Activated CD4-positive, alpha-beta T cell treated with anti-CD3 and anti-CD28 coated beads, Interleukin-2, amount 10 ng/mL, durations not matched to agents 24 days and 14 days (primary cell): ENCODE measurements around the gene CUL9. TPM values are rescaled to one million over a fixed set of nuclear protein-coding genes. Genes with fewer than 3 reads are reported as not detected.

ENCODE experiments used
- DNase-seq: peaks from one replicate; pipeline ENCODE4 v3.0.0; 2022
- H3K27ac Mint-ChIP-seq: one replicate; pipeline ENCODE4 v1.8.0; 2022; ENCODE audit warnings: mild to moderate bottlenecking, mixed read lengths
- H3K27me3 Mint-ChIP-seq: one replicate; pipeline ENCODE4 v1.8.0; 2022; ENCODE audit warnings: mixed read lengths
- H3K36me3 Mint-ChIP-seq: one replicate; pipeline ENCODE4 v1.8.0; 2022; ENCODE audit warnings: low read depth, mild to moderate bottlenecking, mixed read lengths
- H3K4me1 Mint-ChIP-seq: one replicate; pipeline ENCODE4 v1.8.0; 2021; ENCODE audit warnings: mixed read lengths
- H3K4me3 Mint-ChIP-seq: one replicate; pipeline ENCODE4 v1.8.0; 2022; ENCODE audit warnings: mild to moderate bottlenecking, moderate library complexity, mixed read lengths
- H3K9me3 Mint-ChIP-seq: one replicate; pipeline ENCODE4 v1.8.0; 2021; ENCODE audit warnings: mixed read lengths
- intact Hi-C: fragments of 100-400 bp; cut with micrococcal nuclease; formaldehyde crosslinking; loops from one replicate; pipeline ENCODE4 v1.15.1; 2023
- total RNA-seq: library from RNA; stranded (reverse); gene quantifications from 2 replicates; pipeline ENCODE4 v1.2.3, GENCODE V29; 2022

Gene CUL9
- total RNA-seq, 1 donor from 2014 or later, result 38.1 TPM

DNA sequence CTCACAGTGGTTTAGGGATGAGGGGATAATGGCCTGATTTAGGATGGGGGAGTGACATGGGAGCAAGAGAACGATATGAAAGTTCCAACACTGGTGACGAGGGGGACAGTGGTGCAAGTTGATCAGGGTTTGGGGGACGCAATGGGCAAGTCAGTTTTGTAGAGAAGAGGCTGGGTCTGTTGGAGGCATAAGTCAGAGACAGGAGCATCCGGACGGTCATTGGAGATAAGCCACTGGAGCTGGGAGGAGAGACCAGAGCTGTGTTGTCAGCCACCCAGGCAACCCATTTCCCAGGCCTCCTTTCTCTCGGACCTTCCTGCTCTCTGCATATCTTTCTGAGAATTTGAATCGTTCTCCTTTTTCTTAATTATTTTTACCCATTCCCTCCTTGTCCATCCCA, 37.8 kb downstream of the CUL9 start:
- intact Hi-C loops, result no loop called here
- H3K27me3 Mint-ChIP-seq, result no peaks in the 10 kb centered on the region
- H3K27ac Mint-ChIP-seq, result peak overlapping the region; percentile 12
- H3K4me1 Mint-ChIP-seq, result peaks cover 20% of the 10 kb centered on the region
- no peaks in the 10 kb centered on the region for H3K9me3 Mint-ChIP-seq
- peaks cover 57% of the 10 kb centered on the region for H3K36me3 Mint-ChIP-seq
- DNase-seq, result no peak
- H3K4me3 Mint-ChIP-seq, result no peak overlapping the region

DNA sequence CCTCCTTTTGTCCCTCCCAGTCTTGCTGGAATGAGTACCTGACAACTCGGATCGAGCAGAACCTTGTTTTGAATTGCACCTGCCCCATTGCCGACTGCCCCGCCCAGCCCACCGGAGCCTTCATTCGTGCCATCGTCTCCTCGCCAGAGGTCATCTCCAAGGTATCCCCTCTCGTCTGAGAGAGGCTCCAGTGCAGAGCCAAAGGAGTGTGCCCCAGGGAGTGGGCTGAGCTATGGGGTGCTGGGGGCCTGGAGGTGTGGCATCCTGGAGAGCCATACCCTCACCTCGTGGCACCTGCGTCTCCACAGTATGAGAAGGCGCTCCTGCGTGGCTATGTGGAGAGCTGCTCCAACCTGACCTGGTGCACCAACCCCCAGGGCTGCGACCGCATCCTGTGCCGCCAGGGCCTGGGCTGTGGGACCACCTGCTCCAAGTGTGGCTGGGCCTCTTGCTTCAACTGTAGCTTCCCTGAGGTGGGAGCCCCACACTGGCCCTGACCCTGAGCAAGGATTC, 38.5 kb downstream of the CUL9 start:
- no peaks in the 10 kb centered on the region for H3K27me3 Mint-ChIP-seq
- H3K27ac Mint-ChIP-seq, result no peak overlapping the region
- H3K9me3 Mint-ChIP-seq, result no peaks in the 10 kb centered on the region
- peaks cover 58% of the 10 kb centered on the region for H3K36me3 Mint-ChIP-seq
- peaks cover 25% of the 10 kb centered on the region for H3K4me1 Mint-ChIP-seq
- DNase-seq, result no peak
- no peak overlapping the region for H3K4me3 Mint-ChIP-seq
- intact Hi-C loops, result no loop called here

DNA sequence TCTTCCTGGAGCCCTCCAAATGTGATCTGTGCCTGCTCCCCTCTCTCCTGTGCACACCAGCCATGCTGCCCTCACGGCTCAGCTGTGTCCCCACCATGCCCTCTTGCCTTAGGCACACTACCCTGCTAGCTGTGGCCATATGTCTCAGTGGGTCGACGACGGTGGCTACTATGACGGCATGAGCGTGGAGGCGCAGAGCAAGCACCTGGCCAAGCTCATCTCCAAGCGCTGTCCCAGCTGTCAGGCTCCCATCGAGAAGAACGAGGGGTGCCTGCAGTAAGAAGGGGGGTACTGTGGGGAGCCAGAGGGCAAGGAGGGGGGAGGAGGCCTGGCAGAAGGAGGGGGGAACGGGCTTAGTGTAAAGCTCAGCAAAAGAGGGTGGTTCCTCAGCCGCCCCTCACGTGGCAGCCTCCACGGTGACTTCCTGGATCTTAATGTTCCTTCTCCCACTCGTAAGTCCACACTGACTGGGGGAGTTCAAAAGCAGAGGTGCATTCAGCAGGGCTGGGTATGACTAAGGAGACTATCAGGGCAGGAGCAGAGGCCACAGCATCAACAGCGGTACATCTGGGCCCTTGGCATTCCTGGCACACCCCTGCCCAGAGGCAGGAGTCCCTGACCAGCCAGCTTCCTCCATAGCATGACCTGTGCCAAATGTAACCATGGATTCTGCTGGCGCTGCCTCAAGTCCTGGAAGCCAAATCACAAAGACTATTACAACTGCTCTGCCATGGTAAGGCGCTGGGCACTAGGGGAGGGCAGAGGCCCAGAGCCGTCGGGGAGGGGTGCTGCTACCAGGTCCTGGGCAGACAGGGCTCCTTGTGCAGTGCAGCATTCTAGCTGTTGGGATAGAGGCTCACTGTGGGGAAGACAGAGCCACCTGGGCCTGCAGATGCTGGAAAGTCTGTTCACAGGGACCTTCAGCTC, 39.3 kb downstream of the CUL9 start:
- H3K36me3 Mint-ChIP-seq, result peaks cover 59% of the 10 kb centered on the region
- no peaks in the 10 kb centered on the region for H3K27me3 Mint-ChIP-seq
- peaks cover 31% of the 10 kb centered on the region for H3K4me1 Mint-ChIP-seq
- no peak for DNase-seq
- intact Hi-C loops, result no loop called here
- H3K4me3 Mint-ChIP-seq, result peak overlapping the region; percentile 0
- H3K27ac Mint-ChIP-seq, result peak overlapping the region; percentile 54
- H3K9me3 Mint-ChIP-seq, result no peaks in the 10 kb centered on the region

DNA sequence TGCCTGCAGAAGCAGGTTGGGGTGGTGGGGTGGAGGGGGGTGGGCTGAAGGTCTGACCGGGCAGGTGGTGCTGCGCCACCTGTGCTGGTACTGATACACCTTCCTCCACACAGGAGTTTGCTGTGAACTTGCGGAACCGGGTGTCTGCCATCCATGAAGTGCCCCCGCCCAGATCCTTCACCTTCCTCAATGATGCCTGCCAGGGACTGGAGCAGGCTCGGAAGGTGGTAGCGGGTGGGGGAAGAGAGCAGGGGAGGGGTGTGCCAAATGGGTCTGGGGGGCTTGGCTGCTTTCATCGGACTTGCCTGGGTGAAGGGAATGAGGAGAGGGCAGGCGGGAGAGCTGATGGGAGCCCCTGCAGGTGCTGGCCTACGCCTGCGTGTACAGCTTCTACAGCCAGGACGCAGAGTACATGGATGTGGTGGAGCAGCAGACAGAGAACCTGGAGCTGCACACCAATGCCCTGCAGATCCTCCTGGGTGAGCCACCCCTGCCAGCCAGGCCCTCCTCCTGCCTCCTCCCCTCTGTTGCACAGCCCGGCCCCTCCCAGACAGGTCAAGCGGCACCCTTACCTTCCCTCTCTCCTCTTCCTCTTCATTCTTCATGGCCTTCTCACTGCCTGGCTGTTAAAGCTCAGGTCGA, 40.5 kb downstream of the CUL9 start:
- Mint-ChIP-seq H3K4me1 (peaks cover 35% of the 10 kb centered on the region), H3K4me3 (peak overlapping the region; percentile 16), H3K36me3 (peaks cover 59% of the 10 kb centered on the region), H3K27me3 (no peaks in the 10 kb centered on the region), H3K27ac (peak overlapping the region; percentile 67), H3K9me3 (no peaks in the 10 kb centered on the region)
- no peak for DNase-seq
- intact Hi-C loops, result no loop called here

DNA sequence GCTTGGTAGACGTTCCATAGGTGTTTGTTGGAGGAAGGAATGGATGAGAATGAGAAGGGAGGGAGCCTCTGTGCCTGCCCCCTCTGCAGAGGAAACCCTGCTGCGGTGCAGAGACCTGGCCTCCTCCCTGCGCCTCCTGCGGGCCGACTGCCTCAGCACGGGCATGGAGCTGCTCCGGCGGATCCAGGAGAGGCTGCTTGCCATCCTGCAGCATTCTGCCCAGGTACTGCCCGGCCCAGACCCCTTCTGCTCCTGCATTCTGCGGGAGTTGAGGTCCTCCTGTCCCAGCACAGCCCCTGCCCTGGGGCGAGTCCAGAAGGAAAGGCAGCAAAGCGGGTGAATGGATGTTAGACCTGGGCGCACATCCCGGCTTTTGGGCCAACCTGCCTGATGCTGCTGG, 41.2 kb downstream of the CUL9 start:
- no peaks in the 10 kb centered on the region for H3K9me3 Mint-ChIP-seq
- H3K27me3 Mint-ChIP-seq, result no peaks in the 10 kb centered on the region
- peaks cover 35% of the 10 kb centered on the region for H3K4me1 Mint-ChIP-seq
- peak overlapping the region; percentile 97 for H3K27ac Mint-ChIP-seq
- H3K4me3 Mint-ChIP-seq, result peak overlapping the region; percentile 16
- peaks cover 56% of the 10 kb centered on the region for H3K36me3 Mint-ChIP-seq
- DNase-seq, result no peak
- intact Hi-C loops, result no loop called here

DNA sequence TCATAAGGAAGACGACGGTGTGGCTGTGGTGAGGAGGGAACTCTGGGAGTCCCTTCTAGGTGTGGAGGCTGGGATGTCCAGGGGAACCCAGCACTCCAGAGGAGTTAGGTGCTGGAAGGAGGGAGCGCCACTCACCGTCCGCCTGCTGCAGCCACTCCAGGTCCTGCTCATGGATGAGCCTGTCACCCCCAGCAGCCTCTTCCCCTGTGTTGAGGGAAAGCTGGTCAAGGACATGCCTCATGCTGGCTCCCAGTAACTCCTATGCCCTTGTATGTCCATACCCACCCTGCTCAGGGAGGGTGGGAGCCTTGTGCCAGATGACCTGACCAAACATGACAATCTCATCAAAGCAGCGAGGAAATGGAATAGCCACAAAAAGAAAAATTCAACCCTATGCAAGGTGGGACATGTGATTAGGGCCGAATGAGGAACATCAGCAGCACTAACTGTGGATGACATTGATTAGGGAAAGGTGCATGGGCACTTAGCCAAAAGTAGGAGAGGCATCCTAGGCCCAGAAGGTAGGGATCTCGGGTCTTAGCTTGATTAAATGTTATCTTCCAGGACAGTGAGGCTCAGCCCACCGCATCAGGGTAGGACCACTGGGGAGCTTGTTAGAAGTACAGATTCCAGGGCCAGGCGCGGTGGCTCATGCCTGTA, 44.3 kb downstream of the CUL9 start:
- DNase-seq, result no peak
- Mint-ChIP-seq H3K27ac (peak overlapping the region; percentile 57), H3K36me3 (peaks cover 41% of the 10 kb centered on the region), H3K9me3 (no peaks in the 10 kb centered on the region), H3K4me1 (peaks cover 43% of the 10 kb centered on the region), H3K4me3 (peak overlapping the region; percentile 55), H3K27me3 (peaks cover 4% of the 10 kb centered on the region)
- intact Hi-C loops, result loop anchor here (5.0 kb wide), 1 partner anchor 36 kb away; no protein-coding TSS in a partner anchor

DNA sequence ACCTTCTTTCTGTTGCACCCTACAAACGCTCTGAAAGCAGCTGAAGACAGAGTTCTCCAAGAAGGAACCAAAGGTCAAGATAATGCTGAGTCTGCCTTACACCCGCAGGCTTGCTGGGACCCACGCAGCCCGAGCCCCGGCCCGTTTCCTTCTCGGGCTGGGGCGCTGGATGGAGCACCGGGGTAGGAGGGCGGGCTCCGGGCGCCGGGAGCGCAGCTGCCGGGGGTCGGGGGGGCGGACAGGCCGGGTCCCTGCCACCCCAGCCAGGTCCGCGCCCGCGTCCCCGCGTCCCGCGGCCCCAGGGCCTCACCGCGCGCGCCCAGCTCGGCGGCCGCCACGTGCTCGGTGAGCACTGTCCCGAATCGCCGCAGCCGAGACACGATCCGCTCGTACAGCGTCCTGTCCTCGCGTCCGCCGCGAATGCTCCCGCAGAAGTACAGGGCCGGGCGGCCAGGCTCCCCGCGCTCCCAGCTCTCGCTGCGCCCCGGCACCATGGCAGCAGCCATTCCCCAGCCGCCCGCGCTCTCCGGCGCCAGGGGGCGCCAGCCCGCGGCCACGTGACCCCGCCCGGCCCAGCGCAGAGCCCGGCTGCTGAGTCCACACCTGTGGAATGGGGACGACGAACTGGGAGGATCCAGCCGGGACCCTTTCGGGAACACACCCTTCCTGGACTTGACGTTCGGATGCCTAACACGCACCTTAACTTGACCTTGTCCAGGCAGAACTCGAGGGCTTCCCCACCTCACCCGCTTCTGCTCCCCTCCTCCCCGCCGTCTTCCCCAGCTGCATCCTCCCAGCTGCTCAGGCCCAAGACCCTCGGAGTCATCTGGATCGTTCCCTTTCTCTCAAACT, 47.2 kb downstream of the CUL9 start, which contains the start of gene DNPH1:
TSS of gene DNPH1 (minus strand) at position 531 of the 852 bp plus-strand sequence. CDS start at position 506, 25 bp downstream.
- peaks cover 16% of the 10 kb centered on the region for H3K27me3 Mint-ChIP-seq
- H3K36me3 Mint-ChIP-seq, result peaks cover 23% of the 10 kb centered on the region
- peak; percentile 96 for DNase-seq
- intact Hi-C loops, result loop anchor here (5.0 kb wide), 1 partner anchor 33 kb away; no protein-coding TSS in a partner anchor
- peak within 1 kb of the TSS; percentile 92 for H3K4me3 Mint-ChIP-seq
- H3K27ac Mint-ChIP-seq, result peak within 1 kb of the TSS; percentile 92
- peaks cover 31% of the 10 kb centered on the region for H3K4me1 Mint-ChIP-seq
- H3K9me3 Mint-ChIP-seq, result no peaks in the 10 kb centered on the region

DNA sequence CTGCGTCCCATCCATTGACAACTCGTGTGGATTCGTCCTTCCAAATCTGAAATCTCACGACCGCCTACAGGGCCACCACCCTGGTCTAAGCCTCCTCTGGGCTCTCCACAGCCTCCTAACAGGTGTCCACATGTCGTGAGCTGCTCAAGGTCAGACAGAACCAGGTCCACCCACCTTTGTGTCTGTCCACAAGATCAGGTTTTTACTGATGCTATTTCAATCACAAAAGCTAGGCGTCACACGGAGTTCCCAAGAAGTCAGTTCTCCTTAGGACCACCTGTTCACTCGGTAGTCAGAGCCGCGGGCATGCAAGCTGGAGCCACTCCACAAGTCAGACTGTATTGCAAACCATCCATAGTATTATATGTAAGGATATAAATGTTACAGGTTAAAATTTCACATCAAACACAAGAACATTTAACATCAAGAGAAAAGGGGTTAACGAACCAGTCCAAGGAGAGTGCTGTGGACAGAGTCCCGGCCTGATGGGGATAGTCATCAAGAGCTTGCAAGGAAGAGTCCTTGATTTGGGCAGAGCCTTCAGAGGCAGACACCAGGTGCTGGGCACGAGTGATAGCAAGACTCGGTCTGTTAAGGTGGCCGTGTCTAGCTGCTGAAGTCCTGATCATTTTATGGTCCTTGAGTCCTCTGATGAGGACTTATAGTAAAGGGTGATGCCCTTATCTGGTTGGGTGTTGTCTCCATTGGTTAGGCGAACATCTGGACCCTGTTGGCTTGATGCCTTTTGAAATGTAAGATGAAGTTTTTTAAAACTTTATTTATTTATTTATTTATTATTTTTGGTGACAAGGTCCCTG, 48.0 kb downstream of the CUL9 start:
- no peak for DNase-seq
- Mint-ChIP-seq H3K4me3 (peak overlapping the region; percentile 92), H3K9me3 (no peaks in the 10 kb centered on the region), H3K27ac (peak overlapping the region; percentile 89), H3K36me3 (peaks cover 18% of the 10 kb centered on the region), H3K4me1 (peaks cover 25% of the 10 kb centered on the region), H3K27me3 (peaks cover 16% of the 10 kb centered on the region)
- intact Hi-C loops, result loop anchor here (5.0 kb wide), 1 partner anchor 32 kb away; no protein-coding TSS in a partner anchor

DNA sequence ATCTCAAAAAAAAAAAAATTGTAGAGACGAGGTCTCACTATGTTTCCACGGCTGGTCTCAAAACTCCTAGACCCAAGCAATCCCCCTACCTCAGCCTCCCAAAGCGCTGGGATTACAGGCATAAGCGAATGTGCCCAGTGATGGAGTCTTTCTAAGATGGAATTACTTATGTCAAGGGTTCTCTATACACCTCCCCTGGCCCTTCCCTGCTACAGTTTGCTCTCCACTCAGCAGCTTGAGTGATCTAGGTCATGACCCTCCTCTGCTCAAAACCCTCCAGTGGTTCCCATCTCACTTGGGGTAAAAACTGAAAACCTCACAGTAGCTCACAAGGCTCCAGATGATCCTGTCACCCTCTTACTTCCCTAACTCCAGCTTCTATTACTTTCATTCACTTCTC, 49.1 kb downstream of the CUL9 start:
- intact Hi-C loops, result no loop called here
- Mint-ChIP-seq H3K27me3 (peaks cover 20% of the 10 kb centered on the region), H3K36me3 (peaks cover 11% of the 10 kb centered on the region), H3K9me3 (no peaks in the 10 kb centered on the region), H3K4me1 (peaks cover 17% of the 10 kb centered on the region), H3K4me3 (no peak overlapping the region), H3K27ac (no peak overlapping the region)
- no peak for DNase-seq

DNA sequence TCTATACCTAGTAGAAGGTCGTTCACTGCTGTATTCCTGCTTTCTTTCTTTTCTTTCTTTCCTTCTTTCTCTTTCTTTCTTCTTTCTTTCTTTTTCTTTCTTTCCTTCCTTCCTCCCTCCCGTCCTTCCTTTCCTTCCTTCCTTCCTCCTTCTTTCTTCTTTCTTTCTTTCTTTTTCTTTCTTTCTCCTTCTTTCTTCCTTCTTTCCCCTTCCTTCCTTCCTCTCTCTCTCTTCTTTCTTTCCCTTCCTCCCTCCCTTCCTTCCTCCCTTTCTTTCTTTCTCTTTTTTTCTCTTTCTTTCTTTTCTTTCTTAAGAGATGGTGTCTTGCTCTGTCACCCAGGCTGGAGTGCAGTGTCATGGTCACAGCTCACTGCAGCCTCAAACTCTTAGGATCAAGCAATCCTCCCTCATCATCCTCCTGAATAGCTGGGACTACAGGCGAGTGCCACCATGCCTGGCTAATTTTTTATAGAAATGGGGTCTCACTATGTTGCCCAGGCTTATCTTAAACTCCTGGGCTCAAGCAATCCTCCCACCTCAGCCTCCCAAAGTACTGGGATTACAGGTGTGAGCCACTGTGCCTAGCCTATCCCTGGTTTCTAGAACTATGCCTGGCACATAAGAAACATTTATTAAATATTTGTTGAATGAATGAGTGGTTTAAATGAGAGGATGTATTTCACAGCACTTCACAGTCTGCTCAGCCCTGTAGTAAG, 49.9 kb downstream of the CUL9 start:
- Mint-ChIP-seq H3K9me3 (no peaks in the 10 kb centered on the region), H3K4me1 (peaks cover 11% of the 10 kb centered on the region), H3K4me3 (no peak overlapping the region), H3K36me3 (peaks cover 2% of the 10 kb centered on the region), H3K27ac (no peak overlapping the region), H3K27me3 (peaks cover 25% of the 10 kb centered on the region)
- no peak for DNase-seq
- intact Hi-C loops, result no loop called here

DNA sequence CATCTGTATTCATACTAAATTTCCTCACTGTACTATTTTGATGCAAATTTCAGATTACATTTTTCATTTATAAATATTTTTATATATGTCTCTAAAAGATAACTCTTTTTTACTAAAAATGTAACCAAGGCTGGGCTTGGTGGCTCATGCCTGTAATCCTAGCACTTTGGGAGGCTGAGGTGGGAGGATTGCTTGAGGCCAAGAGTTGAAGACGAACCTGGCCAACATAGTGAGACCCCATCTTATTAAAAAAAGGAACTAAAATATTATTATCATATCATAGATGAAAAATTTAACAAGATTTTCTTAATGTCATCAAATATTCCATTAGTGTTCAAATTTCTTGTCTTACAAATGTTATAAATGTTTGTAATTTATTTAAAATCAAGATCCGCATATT, 53.8 kb downstream of the CUL9 start:
- peaks cover 5% of the 10 kb centered on the region for H3K4me1 Mint-ChIP-seq

DNA sequence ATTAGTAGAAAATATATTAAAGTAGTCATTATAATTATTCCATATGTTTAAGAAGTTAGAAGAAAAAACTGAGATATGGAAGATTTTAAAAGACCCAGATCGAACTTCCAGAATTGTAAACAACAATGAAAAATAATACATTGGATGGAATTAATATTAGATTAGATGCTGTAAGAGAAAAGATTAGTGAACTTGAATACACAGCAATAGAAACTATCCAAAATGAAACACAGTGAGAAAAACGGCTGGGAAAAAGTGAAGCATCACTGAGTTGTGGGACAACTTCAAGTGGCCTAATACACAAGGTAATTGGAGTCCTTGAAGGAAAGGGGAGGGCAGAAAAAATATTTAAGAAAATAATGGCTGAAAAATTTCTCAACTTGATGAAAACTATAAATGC, 57.1 kb downstream of the CUL9 start:
- H3K36me3 Mint-ChIP-seq, result no peaks in the 10 kb centered on the region

More for the DNA sequence above, 53.8 kb downstream of the CUL9 start:
- intact Hi-C loops, result no loop called here
- no peak overlapping the region for H3K27ac Mint-ChIP-seq
- no peak overlapping the region for H3K4me3 Mint-ChIP-seq
- peaks cover 6% of the 10 kb centered on the region for H3K9me3 Mint-ChIP-seq
- H3K36me3 Mint-ChIP-seq, result no peaks in the 10 kb centered on the region
- H3K27me3 Mint-ChIP-seq, result peaks cover 49% of the 10 kb centered on the region
- DNase-seq, result no peak

More for the DNA sequence above, 57.1 kb downstream of the CUL9 start:
- Mint-ChIP-seq H3K9me3 (peaks cover 6% of the 10 kb centered on the region), H3K4me3 (no peak overlapping the region), H3K27me3 (peaks cover 48% of the 10 kb centered on the region), H3K4me1 (peaks cover 4% of the 10 kb centered on the region), H3K27ac (no peak overlapping the region)
- DNase-seq, result no peak
- intact Hi-C loops, result no loop called here
